NCI-H1930 (cell line): ENCODE data around the gene PLAAT3.
"Not testable (repeated sequence)": the region's sequence is repeated elsewhere in the genome, so short reads cannot be mapped to it uniquely, and the experiment has no call there.

ENCODE experiments used
- DNase-seq, 2 experiments: peaks; one replicate each; lab custom pipeline; 2025; lab: John Stamatoyannopoulos, UW

Gene PLAAT3

DNA sequence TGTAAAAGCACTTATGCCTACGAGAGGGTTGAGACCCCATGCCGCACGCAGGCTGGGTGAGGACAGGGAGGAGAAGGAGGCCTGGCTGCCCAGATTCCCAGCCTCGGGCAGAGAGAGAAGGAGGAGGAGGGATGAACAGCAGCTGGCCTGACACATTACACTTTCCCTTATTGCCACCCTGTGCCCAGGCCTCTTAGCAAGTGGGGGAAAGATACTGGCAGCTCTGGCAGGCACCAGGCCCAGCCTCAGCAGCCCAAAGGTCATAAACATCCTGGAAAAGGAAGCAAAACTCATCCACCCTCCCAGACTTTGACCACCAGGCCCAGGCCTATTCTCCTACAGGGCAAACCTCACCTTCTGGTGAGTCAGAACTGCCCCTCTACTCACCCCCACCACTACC, 4.7 kb downstream of the PLAAT3 start:
- no peak for DNase-seq

DNA sequence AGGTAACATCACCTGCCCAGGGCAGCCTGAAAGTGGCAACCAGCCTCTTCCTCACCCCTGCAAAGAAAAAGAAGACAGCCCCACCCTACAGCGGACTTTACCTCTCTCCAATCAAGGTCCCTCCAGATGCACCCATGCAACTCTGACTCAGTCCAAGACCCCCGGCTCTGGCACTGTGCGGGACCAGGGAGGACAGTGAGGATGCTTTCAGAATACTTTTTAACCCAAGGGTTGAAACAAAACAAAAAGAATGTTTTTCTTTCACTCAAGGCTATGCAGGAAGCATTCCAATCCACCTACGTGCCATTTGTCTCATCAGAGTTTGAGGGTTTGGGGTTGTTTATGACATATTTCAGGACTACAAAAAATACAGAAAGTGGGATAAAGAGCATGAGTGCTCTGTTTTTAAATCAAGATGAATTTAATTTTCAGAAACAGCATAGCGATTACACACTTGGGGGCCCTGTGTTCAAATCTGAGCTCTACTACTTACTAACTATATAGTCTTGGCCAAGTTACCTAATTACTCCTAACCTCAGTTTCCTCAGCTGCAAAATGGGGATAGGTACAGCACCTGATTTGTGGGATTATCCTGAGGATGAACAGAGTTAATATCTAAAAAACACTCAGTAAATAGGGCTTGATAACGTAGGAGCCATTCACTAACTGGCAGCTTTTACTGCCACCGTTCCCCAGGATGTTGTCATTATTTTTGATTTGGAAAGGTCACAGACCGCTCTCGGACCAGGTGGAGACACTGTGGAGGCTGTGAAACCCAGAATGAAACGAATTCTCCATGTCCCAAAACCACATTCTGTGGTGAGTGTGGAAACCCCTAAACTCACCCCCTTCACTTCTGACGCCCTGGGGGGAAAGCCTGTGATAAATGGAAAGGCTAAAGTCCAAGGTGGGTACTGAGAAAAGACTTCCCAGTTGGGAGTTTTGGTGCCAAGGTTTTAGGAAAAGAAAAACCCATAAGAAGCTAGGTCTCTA, 5.6 kb downstream of the PLAAT3 start:
- DNase-seq, result no peak

DNA sequence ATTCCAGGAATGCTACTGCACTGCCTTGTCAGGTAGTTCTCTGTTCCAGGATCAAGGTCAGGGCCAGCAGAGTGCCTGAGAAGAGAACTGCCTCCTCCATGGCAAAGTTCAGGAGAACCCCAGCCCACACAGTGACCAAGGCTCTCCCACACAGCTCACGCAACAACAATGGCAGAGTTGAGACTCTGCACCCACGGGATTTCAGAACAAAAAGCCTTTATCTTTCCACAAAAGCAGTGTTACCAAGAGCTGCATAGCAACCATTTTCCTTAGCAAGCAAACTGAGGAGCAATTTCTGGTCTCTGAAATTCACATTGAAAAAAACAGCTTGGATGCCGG, 11.1 kb downstream of the PLAAT3 start:
- peak; percentile 84 to 90 for DNase-seq

DNA sequence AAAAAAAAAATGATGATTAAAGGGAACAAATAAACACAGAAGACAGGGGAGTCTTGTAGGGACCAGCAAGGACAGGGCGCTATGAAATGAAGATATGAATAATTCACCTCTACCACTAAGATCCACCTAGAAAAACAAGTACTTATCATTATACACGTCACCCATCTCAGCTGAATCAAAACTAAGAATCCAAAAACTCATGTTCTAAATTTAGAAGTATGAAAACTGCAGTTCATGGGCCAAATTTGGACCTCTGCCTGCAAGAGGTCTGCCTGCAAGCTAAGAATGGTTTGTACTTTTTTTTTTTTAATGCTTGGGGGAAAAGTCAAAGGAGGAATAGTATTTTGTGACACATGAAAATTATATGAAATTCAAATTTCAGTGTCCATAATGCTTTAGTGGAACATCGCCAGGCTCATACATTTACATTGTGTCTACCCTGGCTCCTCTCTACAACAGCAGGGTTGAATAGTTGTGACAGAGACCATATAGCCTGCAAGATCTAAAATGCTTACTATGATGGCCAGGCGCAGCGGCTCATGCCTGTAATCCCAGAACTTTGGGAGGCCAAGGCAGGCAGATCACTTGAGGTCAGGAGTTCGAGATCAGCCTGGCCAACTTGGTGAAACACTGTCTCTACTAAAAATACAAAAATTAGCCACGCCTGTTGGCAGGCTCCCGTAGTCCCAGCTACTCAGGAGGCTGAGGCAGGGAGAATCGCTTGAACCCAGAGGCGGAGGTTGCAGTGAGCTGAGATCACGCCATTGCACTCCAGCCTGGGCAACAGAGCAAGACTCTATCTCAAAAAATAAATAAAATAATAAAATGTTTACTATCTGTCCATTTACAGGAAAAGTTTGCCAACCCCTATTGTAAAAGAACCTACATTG, 11.7 kb downstream of the PLAAT3 start:
- DNase-seq, result not testable (repeated sequence)

DNA sequence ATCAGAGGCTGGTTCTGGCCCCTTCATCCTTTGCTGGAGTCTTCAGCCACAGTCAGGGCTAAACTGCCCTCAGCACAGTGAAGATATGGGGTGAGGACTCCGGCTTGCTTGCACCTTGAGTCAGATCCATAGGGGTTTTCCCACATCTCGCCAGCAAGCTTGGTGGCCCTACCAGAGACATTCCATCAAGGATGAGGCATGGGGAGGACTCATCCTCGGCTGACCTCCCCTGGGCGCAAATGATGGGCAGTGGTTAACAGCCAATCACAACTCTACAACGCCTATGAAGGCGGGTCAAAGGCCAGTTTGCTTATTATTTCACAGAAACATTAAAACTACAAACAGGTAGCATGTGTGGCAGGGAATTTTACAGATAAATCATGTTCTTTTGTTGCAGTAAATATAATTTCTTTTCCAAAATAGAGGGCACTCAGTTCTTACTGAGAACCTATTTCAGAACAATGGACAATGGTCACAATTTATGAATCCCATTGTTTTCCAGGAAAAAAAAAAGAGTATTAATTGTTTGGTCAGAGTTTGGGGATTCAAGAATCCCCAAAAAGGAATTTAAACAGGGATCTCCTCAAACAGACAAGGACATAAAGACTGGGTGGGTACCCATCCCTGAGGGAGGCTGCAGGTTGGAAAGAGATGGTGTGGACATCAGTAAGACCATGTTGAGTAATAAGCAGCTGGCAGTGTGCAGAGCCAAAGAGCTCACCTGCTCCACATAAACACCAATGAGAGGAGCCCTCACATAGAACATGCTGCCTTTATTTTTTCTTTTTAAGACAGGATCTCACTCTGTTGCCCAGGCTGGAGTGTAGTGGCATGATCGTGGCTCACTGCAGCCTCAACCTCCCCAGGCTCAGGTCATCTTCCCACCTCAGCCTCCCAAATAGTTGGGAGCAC, 14.8 kb downstream of the PLAAT3 start:
- no peak for DNase-seq

DNA sequence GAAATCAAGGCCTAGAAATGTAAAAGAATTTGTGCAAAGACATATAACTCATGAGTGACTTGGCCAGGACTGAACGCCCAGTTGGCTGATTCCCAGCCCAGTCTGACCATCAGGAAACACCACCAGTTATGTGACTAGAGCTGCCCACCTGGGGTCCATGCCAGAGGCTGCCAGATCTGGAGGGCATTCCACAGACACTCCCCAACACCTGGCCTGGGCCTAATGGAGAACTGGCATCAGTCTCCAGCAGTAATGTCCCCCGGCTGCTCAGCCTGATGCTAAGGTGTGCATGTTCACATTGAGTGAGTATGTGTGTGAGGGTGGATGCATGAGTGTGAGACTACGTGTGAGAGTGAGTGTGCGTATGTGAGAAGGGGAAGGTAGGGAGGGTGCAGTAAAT, 15.7 kb downstream of the PLAAT3 start:
- DNase-seq, result no peak

DNA sequence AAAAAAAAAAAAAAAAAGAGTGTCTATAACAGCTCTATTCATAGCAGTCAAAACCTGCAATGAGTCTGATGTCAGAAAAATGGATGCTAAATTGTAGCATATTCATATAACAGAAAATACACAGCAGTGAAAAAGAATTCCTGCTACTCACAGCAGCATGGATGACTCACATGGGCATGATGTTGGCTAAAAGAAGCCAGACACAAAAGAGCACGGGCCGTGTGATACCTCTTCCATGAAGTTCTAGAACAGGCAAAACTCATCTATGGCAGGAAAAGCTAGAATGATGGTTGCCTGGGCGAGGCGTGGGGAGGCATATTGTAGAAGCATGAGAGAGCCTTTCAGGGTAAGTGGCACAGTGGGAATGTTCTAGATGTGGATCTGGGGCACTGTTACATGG, 18.9 kb downstream of the PLAAT3 start:
- DNase-seq, result no peak

DNA sequence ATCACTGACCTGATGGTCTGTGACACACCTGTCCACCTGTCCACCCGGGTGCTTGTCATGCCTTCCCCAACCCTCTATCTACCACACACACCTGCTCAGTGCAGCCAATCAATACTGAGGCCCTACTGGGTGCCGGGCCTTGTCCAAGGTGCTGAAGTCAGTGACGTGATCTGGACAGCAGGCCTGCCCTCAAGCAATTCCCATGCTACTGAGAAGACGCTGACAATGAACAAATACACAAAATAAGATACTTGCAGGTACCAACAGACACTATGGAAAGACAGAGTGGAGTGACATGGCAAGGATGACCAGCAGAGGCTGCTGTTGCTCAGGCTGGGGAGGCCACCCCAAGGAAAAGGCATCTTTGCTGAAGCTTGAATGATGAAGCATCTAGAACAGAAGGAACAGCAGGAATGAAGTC, 21.2 kb downstream of the PLAAT3 start:
- DNase-seq, result peak in 1 of 2 experiments; percentile 39

DNA sequence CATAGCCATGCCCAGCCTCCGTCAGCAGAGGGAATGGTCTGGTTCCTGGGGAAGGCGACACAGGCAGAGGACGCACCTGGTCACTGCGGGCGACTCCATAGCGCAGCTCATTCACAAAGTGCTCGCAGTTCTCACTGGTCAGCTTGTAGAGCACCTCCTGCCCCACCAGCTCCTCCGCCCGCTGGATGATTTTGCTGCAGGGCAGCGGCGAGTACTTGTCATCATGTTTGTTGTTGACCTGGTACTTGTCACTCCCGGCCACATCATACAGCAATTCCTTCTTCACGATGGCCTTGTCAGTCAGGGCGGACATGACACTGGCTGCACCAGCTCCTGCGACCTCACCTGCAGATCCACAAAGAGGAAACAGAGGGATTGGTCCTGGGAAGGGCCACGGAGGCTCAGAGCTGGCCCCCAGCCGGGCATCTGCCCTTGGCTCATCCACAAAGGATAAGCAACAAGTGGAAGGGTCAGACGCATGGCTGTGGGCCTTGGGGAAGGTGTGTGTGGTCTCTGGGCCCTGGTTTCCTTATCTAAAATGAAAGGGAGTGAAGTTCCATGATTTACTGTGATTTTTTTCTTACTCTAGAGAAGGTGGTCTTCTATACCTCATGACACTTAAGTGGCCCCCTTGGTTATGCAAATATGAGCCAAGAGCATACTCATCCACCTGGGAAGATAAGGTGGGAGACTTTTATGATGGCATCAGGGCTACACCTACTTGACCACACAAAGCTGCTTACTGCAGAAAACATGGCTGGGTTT, 24.0 kb downstream of the PLAAT3 start:
- DNase-seq, result no peak

DNA sequence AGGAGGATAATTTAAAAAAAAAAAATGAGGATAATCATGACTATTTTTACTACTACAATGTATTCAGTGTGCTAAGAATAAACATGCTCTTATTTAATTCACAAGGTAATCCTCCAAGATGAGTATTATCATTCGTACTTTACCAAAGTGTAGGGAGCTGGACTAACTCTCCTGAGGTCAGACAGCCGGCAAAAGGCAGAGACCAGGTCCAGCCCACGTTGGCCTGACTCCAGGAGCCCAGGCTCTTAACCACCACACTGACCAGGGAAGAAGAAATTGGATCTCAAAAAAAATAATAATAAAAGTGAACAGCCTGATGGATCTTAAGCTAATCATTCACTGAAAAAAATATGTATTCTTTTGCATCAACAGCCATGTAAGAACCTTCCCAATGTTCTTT, 25.2 kb downstream of the PLAAT3 start:
- no peak for DNase-seq

DNA sequence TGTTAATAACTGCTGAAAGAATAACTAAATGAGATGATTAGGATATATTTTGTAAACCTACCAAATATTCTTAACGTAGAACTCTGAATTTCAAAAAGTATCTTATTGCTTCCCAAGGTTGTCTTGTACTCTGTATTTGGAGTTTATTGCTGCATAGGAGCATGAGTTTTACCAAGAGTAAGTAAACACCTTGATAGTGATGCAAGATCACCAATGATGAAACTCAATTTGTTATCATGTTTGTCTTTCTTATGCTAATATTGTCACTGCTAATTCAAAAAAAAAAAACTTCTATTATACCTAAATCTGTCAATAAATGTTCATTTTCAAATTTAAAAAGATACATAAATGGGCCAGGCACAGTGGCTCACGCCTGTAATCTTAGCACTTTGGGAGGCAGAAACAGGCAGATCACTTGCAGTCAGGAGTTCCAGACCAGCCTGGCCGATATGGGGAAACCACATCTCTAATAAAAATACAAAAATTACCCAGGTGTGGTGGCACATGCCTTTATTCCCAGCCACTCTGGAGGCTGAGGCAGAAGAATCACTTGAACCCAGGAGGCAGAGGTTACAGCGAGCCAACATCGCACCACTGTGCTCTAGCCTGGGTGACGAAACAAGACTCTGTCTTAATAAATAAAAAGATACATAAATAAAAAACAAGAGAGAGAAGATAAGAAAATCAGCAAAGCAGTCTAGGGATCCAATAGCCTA, 27.6 kb downstream of the PLAAT3 start:
- no peak for DNase-seq

DNA sequence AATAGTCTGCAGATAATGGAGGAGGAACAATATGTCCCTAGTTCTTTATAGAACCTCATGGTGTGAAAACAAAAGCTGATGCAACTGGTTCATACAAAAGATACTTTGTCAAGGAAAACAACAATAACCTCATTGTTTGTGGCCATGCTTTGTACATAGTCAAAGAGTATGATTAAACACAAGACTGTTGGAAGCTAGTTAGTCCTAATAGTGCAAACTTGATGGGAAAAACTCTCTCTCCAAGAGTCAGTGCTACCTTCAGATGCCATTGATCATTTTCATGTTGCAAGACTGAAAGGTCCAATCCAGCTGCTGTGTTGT, 30.9 kb downstream of the PLAAT3 start:
- DNase-seq, result peak in 1 of 2 experiments; percentile 68

DNA sequence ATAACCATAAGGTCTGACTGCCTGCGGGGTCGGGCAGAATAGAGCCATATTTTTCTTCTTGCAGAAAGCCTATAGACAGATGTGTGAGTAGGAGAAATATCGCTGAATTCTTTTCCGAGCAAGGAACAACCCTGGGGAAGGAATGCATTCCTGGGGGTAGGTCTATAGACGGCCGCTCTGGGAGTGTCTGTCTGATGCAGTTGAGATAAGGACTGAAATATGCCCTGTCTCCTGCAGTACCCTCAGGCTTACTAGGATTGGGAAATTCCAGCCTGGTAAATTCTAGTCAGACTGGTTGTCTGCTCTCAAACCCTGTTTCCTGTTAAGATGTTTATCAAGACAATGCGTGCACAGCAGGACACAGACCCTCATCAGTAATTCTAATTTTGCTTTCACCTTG, 33.0 kb downstream of the PLAAT3 start:
- DNase-seq, result not testable (repeated sequence)

DNA sequence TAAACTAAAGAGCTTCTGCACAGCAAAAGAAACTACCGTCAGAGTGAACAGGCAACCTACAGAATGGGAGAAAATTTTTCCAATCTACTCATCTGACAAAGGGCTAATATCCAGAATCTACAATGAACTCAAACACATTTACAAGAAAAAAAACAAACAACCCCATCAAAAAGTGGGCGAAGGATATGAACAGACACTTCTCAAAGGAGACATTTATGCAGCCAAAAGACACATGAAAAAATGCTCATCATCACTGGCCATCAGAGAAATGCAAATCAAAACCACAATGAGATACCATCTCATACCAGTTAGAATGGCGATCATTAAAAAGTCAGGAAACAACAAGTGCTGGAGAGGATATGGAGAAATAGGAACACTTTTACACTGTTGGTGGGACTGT, 35.4 kb downstream of the PLAAT3 start:
- not testable (repeated sequence) for DNase-seq

DNA sequence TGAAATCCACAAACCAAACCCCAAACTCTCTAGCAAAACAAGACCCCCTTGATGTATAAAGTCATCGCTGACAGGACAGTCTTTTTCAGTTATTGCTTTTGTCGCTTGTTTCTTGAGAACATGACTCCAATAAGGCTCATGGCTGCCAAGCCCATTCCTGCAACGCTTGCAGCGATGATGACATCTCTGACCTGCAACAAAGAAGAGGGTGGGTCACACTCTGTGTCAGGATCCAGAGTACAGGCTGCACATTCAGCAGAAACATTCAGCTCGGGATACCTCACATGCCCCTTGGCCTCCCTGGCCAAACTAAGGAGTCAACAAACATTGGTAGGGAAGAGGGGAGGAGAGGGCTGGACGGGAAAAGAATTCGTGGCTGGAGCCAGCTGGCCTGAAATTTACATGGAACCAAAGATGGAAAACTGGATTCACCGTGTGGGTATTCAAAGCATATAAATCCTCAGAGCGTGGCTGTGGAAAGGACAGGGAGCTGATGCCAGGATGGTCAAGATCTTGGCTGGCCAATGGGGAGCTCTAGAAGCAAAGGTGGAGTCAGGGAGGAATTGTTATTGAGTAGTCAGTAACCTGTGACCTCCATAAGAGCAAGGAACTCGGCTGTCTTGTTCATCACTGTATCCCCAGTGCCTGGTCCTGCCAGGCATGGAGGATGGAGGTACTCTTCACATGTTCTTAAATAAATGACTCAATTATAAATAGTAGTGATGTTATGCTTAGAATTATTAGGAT, 39.2 kb downstream of the PLAAT3 start:
- no peak for DNase-seq

DNA sequence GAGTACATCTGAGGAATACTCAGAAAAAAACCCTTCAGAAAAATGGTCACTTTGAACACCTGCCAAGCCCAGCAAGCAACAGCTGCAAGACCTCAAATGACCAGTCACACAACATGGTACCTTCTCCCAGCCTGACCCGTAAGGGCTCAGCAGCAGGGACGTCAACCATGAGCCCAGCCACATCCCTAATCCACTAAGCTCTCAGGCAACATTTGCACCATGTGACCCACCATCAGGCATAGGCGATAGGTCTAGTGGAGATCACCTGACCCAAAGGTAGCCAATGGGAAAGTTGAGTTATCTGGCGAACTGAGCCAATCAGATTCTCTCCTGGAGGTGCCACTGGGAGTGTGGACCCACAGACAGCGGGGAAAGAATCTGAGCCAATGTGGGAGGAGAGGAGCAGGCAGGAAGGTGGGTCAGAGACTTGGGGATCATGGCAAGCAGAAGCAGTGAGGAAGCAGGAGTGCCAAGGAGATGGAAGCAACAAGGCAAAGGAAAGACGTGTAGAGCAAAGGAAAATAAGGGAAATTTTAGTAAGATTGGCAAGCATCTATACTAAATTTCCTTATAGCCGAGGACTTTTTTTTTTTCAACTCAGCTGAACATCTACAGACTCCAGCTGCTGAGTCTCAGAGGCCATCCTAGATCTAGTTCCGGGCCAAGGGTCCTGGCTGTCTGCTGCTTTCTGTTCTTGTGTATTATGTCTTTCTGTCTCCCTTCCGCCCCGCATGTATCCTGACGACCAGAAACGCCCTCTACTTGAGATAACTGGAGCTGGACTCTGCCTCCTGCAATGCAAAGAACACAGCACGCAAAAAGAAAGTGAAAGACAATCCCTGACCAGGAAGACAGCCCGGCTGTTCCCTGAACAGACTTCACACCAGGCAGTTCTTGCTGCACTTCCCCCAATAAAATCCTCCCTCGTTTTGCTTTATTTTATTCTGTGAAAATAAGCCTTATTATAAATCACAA, 40.1 kb downstream of the PLAAT3 start:
- no peak for DNase-seq

DNA sequence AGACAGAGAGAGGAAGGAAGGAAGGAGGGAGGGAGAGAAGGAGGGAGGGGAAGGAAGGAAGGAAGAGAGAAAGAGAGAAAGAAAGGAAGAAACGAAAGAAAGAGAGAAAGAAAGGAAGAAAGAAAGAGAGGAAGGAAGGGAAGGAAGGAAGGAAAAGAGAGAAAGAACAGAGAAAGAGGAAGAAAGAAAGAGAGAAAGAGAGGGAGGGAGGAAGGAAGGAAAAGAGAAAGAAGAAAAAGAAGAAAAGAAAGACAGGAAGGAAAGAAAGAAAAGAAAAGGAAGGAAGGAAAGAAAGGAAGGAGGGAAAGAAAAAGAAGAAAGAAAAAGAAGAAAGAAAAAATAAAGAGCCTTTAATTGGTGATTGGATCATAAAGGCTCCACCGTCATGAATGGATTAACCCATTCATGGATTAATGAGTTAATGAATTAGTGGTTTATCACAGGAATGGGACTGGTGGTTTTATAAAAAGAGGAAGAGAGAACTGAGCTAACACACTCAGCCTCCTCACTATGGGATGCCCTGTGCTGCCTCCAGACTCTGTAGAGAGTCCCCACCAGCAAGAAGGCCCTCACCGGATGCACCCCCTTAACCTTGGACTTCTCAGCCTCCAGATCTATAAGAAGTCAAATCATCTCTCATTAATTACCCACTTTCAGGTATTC, 42.1 kb downstream of the PLAAT3 start:
- no peak for DNase-seq

DNA sequence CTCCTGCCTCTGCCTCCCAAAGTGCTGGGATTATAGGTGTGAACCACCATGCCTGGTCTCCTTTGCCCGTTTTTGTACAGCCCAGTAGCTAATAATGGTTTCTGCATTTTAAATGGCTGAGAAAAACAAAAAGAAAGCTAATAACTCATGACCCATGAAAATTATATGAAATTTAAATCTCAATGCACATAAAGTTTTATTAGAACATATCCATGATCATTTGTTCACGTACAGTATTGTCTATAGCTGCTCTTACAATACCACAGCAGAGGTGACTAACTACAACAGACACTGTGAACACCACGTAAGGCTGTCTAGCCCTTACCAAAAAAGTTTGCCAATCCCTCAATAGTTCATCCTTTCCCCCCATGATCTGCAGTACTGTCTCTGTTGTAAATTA, 44.7 kb downstream of the PLAAT3 start:
- no peak for DNase-seq
